SJCRH30 (cell line): ENCODE results near the gene PRPF38B. TPM values are rescaled to one million over a fixed set of nuclear protein-coding genes. Genes with fewer than 3 reads are reported as not detected.

Source experiments
- DNase-seq, 2 experiments: peaks; one replicate each; pipeline ENCODE4 v3.0.0-alpha.2; 2015 to 2020
- H3K27ac ChIP-seq: fragments of 250-450 bp; sonication (Bioruptor Pico); 2 replicates; pipeline ENCODE4 v1.5.1; 2020; ENCODE audit warnings: mild to moderate bottlenecking, moderate library complexity
- H3K27me3 ChIP-seq: fragments of 250-450 bp; sonication (Bioruptor Pico); 2 replicates; pipeline ENCODE4 v1.5.1; 2020; ENCODE audit warnings: mild to moderate bottlenecking, moderate library complexity
- H3K36me3 ChIP-seq: fragments of 250-450 bp; sonication (Bioruptor Pico); 2 replicates; pipeline ENCODE4 v1.5.1; 2020; ENCODE audit warnings: mild to moderate bottlenecking, moderate library complexity
- H3K4me1 ChIP-seq: fragments of 250-450 bp; sonication (Bioruptor Pico); 2 replicates; pipeline ENCODE4 v1.5.1; 2020; ENCODE audit warnings: mild to moderate bottlenecking, moderate library complexity
- H3K4me3 ChIP-seq: fragments of 250-450 bp; sonication (Bioruptor Pico); 2 replicates; pipeline ENCODE4 v1.5.1; 2020; ENCODE audit warnings: mild to moderate bottlenecking, moderate library complexity
- H3K9me3 ChIP-seq: fragments of 250-450 bp; sonication (Bioruptor Pico); replicated peaks from 2 replicates; pipeline ENCODE4 v1.5.1; 2020; ENCODE audit warnings: mild to moderate bottlenecking, moderate library complexity
- total RNA-seq: library from RNA; depleted of rRNA; stranded (reverse); fragments of >200 nt; shearing (Covaris generic); gene quantifications from 2 replicates; pipeline ENCODE4 v1.2.3, GENCODE V29; 2014; rRNA removed

The PRPF38B gene
- total RNA-seq, 1 experiment from 2014 or later, result 43.5 TPM

GRCh38 chr1:108750476-108751181 is 58.5 kb downstream of the PRPF38B start:
- no peak overlapping the region for H3K4me3 ChIP-seq
- DNase-seq, result no peak
- peaks cover 16% of the 10 kb centered on the region for H3K36me3 ChIP-seq
- H3K27me3 ChIP-seq, result no peaks in the 10 kb centered on the region
- peaks cover 7% of the 10 kb centered on the region for H3K4me1 ChIP-seq
- H3K9me3 ChIP-seq, result no peaks in the 10 kb centered on the region
- no peak overlapping the region for H3K27ac ChIP-seq

Other genes starting within 250 kb of the PRPF38B start
- 0.63 and 0.69 TPM in 2 replicates for gene NBPF6, start 242.0 kb upstream of the PRPF38B start, total RNA-seq
- 15.8 and 17.9 TPM in 2 replicates for gene EEIG2, start 132.2 kb upstream of the PRPF38B start, total RNA-seq
- gene HENMT1, start 31.2 kb upstream of the PRPF38B start, total RNA-seq, result not detected in 2 replicates
- gene FNDC7, start 20.6 kb downstream of the PRPF38B start, total RNA-seq, result 0.04 and 0.08 TPM in 2 replicates
- gene STXBP3, start 54.4 kb downstream of the PRPF38B start, total RNA-seq, result 38.4 and 38.6 TPM in 2 replicates
- 0.30 and 0.87 TPM in 2 replicates for gene AKNAD1, start 164.8 kb downstream of the PRPF38B start, total RNA-seq
- gene GPSM2, start 184.7 kb downstream of the PRPF38B start, total RNA-seq, result 40.1 and 40.4 TPM in 2 replicates